ENCODE data around the gene LCN10.

GRCh38 chr9:136709454-136710109 lies 33.2 kb downstream of the LCN10 start:
- TF ChIP-seq CTCF (IDR thresholded peaks at IDR 0.05; ENCODE audit: extremely low read depth in 1 of 2, insufficient read depth in 1 of 2, low read depth in 1 of 2, low read length in 2 of 2): no peak
- no peak for TF ChIP-seq POLR2AphosphoS5 (IDR thresholded peaks at IDR 0.05; ENCODE audit: insufficient read depth, low read depth, low read length)
- no peak for TF ChIP-seq EZH2 (IDR thresholded peaks at IDR 0.05; ENCODE audit: borderline replicate concordance, low read depth, low read length, severe bottlenecking)
- no peak for TF ChIP-seq POLR2A (IDR thresholded peaks at IDR 0.05; ENCODE audit: low read depth, low read length)
- TF ChIP-seq JUN (IDR thresholded peaks at IDR 0.05; ENCODE audit: borderline replicate concordance, insufficient read depth, insufficient read length, low read depth): no peak
- TF ChIP-seq MAX (IDR thresholded peaks at IDR 0.05; ENCODE audit: insufficient read depth, insufficient read length): no peak
- TF ChIP-seq GATA2 (IDR thresholded peaks at IDR 0.05; ENCODE audit: insufficient read depth, insufficient read length, low read depth, low read length): no peak
- no peak for TF ChIP-seq FOS (IDR thresholded peaks at IDR 0.05; ENCODE audit: borderline replicate concordance, insufficient read depth, low read length)
- no peak for TF ChIP-seq MYC (IDR thresholded peaks at IDR 0.05; ENCODE audit: low read depth, low read length)
